ENCODE measurements around the gene XIAP. TPM values are rescaled to one million over a fixed set of nuclear protein-coding genes. Genes with fewer than 3 reads are reported as not detected.

The XIAP gene
- total and polyA plus RNA-seq, 9 of the 15 experiments (the other 6 are each of a cell fraction or from before 2014, with no cell fraction given): 5.7 to 40.5 (median 19.8) TPM

- Histone ChIP-seq H3K4me2 (ENCODE audit: insufficient read depth, low read length) (no peak overlapping the region), H2AFZ (ENCODE audit: low read depth, low read length) (no peak overlapping the region), H3K9ac (ENCODE audit: insufficient read depth in 1 of 2, low read depth in 2 of 2, low read length in 2 of 2) (no peak overlapping the region), H3K4me1 (replicated peaks in 1 of 2; ENCODE audit: control insufficient read depth in 2 of 2, insufficient read depth in 2 of 2, low read length in 2 of 2) (peaks cover 0 to 2% of the 10 kb centered on the region in 2 experiments; a peak in 1 of 5 replicates), H3K36me3 (ENCODE audit: control insufficient read depth, insufficient read depth, low read length) (peaks cover 60% of the 10 kb centered on the region), H3K27ac (ENCODE audit: extremely low read depth, low read depth, low read length) (no peak overlapping the region), H3K9me3 (replicated peaks; ENCODE audit: control insufficient read depth, insufficient read depth, low read depth, low read length) (no peaks in the 10 kb centered on the region), H4K20me1 (replicated peaks; ENCODE audit: control insufficient read depth, insufficient read depth, low read length) (no peaks in the 10 kb centered on the region), H3K9me1 (ENCODE audit: control insufficient read depth, insufficient read depth, low read length) (no peaks in the 10 kb centered on the region), H3K79me2 (ENCODE audit: control insufficient read depth, insufficient read depth, low read length) (no peaks in the 10 kb centered on the region), H3K27me3 (ENCODE audit: control insufficient read depth in 2 of 2, insufficient read depth in 2 of 2, low read length in 2 of 2) (no peaks in the 10 kb centered on the region), H3K4me3 (no peak overlapping the region)
- in situ Hi-C loops (cut with MboI) (no loop called here), intact Hi-C loops (cut with micrococcal nuclease) (no loop called here)
- no peak for DNase-seq (ENCODE audit: extremely low read depth in 1 of 4, low spot score in 3 of 4)
- ATAC-seq: no peak
- ChIA-PET POLR2A (no interaction called here), CTCF (ENCODE audit: low intra/inter-chr PET ratio) (no interaction called here)
- WGBS (ENCODE audit: insufficient coverage, low coverage, missing lambda C conversion rate): 52% methylated on average over 8 of the region's 8 CpGs
- no TSS peak for BruUV-seq (replicated peaks)
- no peak for FAIRE-seq
- TF ChIP-seq ATF3 (IDR thresholded peaks at IDR 0.05): peak; percentile 24; the same call in 1 of the 2 replicates
- TF ChIP-seq ATF3 (CRISPR knock-in tag; conservative IDR thresholded peaks at IDR 0.05): no peak
- no peak for TF ChIP-seq PRPF4 (IDR thresholded peaks at IDR 0.05; ENCODE audit: insufficient read depth, low read depth, low read length, poor library complexity, severe bottlenecking)
- no peak for TF ChIP-seq ZBTB5 (IDR thresholded peaks at IDR 0.05)
- no peak for TF ChIP-seq EP400 (IDR thresholded peaks at IDR 0.05)
- no peak for TF ChIP-seq ZNF347 (CRISPR knock-in tag; IDR thresholded peaks at IDR 0.05; ENCODE audit: low read depth)
- no peak for TF ChIP-seq ZFP91 (CRISPR knock-in tag; IDR thresholded peaks at IDR 0.05)
- TF ChIP-seq ZNF253 (CRISPR knock-in tag; conservative IDR thresholded peaks at IDR 0.05): no peak
- TF ChIP-seq IRF2 (CRISPR knock-in tag; IDR thresholded peaks at IDR 0.05): no peak
- no peak for TF ChIP-seq ZNF175 (CRISPR knock-in tag; IDR thresholded peaks at IDR 0.05; ENCODE audit: low read depth)
- TF ChIP-seq TSHZ1 (CRISPR knock-in tag; IDR thresholded peaks at IDR 0.05): no peak
- TF ChIP-seq ZKSCAN1 (IDR thresholded peaks at IDR 0.05; ENCODE audit: low read depth, low read length): peak; percentile 80; the same call in 1 of the 2 replicates
- TF ChIP-seq CEBPB (tag; IDR thresholded peaks at IDR 0.05): no peak
- no peak for TF ChIP-seq CSDE1 (IDR thresholded peaks at IDR 0.05)
Observed at GRCh38 chrX:123906557-123907316, 46.9 kb downstream of the XIAP start.
